GM18507 (cell line): ENCODE data around the gene ZFP57.
"Not testable (repeated sequence)": the region's sequence is repeated elsewhere in the genome, so short reads cannot be mapped to it uniquely, and the experiment has no call there.

Experiments used
- DNase-seq: peaks from one replicate; pipeline ENCODE4 v3.0.0; 2011; ENCODE audit warnings: low read depth; ENCODE audit not compliant: insufficient read length; ENCODE audit errors: extremely low spot score
- FAIRE-seq: peaks from 2 replicates; lab custom pipeline; 2011; peaks lifted over from hg19 to GRCh38; lab: Jason Lieb, UNC

ZFP57 gene

DNA sequence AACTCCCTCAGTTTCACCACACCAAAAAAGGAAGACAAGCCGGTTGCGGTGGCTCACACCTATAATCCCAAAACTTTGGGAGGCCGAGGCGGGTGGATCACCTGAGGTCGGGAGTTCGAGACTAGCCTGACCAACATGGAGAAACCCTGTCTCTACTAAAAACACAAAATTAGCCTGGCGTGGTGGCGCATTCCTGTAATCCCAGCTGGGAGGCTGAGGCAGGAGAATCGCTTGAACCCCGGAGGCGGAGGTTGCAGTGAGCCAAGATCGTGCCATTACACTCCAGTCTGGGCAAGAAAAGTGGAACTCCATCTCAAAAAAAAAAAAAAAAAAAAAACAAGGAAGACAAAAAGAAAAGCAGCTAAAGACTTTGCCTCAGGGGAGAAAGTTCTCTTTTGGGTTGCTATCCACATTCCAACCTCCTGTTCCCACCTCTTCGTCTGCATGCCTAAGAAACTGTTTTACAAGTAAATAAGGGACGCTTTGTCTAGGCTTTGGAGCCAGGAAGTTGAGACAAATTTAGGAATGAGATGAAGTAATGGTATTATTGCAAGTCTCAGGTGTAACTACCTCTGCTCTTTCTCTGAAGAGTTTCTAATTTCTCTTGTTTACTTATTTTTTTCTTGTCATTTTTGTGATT lies 19.3 kb downstream of the ZFP57 start:
- FAIRE-seq, DNase-seq: not testable (repeated sequence)

DNA sequence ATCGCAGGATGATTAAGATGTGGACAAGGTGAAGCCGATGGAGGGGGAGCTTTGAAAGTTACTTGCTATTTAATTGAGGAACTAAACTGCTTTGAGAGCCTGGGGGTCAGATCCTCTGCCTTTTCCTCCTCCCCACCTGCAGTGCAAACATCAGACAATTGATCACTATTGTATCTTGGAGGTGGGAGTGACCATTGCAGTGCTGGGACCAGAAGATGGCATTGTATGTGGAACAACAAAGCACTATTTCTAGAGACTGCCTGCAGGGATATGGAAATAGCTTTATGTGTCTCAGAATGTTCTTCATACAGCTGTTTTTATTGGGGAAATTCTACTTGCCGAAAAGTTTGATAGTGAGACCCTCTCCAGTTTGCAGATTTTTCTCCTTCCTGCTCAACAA lies 19.9 kb downstream of the ZFP57 start:
- FAIRE-seq (no peak), DNase-seq (no peak)

DNA sequence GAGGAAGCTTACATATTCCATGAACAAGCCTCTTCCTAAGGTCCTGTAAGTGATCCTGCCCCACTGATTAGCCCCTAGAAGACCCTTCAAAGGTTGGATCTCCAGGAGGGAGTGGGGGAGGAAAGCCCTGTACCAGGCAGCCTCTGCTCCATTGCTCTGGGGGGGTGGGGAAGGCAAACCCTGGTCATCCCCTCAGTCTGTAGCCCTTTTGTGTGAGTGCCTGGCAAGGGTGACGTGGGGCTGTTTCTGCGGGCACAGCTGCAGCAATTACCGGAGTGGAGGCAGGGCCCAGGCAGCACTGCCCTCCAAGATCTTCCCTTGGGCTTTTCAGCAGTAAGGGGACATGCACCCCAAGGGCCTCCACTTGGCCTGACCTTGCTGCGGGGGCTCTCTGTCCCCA lies 24.2 kb downstream of the ZFP57 start, which contains the start of gene MOG:
MOG (plus strand) TSS at position 295 of the 400 bp plus-strand sequence. CDS start 118 bp downstream, outside the sequence.
- DNase-seq: no peak
- no peak for FAIRE-seq

DNA sequence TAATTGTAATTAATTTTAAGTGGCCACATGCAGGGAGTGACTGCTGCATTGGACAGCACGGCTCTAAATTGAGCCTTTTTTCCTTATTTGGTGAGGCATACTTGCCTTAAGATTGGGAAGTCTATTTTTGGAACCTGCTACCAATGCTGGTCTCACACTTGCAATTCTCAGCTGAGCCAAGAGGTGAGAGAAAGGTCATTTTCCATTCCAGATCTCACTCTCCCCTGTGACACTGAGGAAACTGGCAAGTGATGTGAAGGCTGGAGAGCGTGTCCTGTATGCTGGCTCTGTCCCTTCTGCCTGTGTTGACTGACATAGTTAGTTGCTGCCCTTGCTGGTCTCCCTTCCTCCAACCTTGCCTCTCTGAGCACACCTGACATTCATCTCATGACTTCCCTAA lies 24.8 kb downstream of the ZFP57 start:
- no peak for DNase-seq
- peak; percentile 39 for FAIRE-seq

DNA sequence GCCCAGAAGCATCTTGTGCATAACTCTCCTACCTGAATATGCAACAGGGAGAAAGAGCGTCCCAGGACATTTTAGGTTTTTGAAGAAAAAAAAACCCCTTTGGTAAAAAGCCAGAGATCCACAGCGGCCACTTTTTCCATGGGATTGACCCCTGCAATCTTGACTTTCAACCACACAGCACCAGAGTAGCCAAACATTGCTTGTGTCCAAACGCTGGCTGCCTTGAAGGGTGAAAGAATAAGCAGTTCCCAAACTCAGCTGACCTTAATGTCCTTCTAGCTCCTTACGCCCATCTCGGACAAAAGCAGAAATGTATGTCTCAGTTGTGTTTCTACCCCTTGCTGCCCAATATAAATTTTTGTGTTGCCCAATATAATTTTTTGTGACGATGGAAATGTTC lies 25.3 kb downstream of the ZFP57 start:
- DNase-seq (no peak), FAIRE-seq (no peak)

DNA sequence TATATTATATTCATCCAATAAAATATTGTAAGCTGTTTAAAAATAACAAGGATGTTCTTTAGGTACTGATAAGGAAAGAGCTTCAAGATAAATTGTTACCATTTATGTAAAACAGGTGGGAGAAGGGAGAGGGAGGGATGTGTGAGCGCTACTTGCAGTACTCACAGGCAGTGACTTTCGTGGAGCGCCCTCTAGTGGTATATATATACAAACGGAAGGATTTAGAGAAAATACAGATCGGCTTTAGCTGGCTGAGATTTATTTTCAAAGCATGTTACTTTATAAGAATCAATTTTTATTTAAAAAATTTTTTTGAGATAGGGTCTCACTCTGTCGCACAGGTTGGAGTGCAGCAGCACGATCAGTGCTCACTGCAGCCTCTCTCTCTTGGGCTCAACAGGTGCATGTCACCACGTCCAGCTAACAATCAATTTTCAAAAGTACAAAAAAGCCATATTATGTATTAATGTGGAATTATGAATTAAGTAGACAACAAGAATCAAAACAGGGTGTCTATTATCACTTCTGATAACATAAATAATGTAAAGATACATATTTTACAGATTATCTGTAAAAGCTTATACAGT lies 27.4 kb downstream of the ZFP57 start:
- FAIRE-seq (peak; percentile 58), DNase-seq (no peak)

DNA sequence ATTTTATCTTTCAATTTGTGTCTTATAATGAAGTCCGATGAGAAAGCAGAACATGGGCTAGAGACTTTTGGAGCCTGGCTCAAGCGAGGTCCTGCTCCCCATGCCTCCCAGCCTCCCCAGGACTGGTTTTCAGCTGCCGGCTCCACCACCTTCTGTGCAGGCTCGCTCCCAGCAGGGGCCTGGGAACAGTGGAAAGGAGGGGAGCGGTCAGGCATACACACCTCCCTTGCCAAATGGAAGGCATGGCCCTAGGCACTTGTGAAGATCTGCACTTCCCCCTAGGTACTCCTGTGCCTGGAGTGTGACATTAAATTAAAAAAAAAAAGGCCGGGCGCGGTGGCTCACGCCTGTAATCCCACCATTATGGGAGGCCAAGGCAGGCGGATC lies 28.8 kb downstream of the ZFP57 start:
- FAIRE-seq: no peak
- DNase-seq: no peak

DNA sequence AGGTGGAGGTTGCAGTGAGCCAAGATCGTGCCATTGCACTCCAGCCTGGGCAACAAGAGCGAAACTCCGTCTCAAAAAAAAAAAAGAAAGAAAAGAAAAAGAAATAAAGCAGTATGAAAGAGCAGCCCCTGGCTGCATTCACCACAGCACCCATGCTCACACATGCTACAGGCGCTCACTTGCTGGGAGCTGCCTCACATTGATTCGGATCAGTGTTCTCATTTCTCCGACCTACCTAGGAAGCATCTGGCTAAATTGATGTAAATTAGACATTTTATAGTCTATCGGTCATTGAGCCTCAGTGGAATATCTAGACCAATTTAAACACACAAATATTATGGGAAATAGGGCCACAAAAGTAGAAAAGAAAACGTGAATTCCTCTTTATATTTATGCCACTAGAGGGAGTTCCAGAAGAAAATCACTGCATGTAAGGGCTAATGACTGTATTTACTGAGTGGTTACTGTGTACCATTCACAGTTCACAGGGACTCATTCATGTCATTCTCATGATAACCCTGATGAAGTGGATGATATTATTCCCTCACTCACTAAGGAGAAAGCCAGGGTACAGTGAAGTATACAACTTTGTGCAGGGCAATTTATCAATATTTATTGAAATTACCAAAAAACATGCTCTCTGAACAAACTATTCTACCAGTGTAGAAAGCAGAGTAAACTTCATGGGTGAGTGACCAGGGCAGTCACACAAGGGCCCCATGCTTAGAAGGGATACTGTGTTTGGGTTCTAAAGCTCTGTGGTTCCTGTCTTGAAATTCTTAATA lies 29.3 kb downstream of the ZFP57 start:
- DNase-seq (no peak), FAIRE-seq (peak; percentile 80)

DNA sequence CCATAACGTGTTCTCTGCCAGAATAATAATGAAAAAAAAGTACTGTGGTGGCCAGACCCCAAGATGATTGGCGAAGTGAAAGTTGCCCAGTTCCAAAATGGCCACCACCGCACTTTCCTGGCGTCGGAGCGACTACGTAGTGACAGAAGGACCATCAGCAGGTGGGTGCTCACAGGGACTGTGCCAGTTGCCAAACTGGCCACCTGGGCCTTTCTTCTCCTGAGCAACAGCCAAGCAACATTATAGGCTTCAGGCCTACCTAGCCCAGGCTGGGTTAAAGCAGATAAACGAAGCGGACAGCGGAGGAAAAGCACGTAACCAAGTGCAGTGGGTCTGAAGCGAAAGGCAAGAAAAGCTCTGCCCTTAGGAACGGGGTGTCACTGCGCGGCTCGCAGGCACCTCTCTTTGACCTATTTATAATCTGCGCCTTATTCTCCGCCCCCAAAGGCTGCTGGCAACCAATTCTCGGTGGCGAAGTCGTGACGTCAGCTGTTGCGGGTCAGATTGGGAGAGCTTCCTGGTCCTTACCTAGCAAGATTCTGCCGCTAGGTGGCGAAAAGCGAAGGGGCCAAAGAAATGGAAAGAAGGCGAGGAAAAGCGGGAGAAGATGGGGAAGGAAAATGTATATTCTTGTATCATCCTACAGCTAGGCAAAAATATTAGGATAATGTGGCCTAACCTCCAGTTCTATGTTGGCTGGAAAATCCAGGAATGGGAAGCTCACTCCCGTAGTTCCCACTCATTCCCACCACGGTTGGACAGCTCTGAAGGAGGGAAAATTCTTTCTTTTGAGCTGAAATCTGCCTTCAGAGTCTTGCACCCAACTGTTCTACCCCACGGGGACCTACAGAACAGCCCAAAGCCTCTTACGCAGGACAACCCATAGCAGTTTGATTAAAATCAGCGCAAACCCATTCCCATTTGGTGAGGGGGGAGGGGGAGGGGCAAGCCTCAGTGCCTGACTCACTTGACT lies 31.0 kb downstream of the ZFP57 start:
- peak; percentile 98 for FAIRE-seq

DNA sequence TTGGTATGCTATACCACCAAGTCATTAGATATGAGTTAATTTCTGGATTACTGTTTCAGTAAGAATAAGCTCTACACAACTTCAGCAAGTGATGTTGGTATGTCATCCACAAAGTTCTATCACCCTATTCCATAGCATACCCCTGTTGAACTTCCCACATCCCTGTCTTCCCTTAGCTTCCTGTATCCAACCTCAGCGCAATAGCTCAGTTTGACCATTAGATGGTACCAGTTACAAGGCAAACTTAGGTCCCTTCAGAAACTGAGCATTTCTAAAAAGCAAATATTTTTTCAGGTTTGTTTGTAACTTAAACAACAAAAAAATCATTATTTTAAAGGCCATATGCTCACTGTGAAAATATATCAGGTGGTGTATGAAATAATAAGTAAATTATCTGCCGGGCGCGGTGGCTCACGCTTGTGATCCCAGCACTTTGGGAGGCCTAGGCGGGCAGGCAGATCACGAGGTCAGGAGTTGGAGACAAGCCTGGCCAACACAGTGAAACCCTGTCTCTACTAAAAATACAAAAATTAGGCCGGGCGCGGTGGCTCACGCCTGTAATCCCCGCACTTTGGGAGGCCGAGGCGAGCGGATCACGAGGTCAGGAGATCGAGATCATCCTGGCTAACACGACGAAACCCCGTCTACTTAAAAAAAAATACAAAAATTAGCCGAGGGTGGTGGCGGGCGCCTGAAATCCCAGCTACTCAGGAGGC lies 32.9 kb downstream of the ZFP57 start:
- FAIRE-seq (no peak), DNase-seq (no peak)

More for the DNA sequence above, 31.0 kb downstream of the ZFP57 start:
- DNase-seq: peak; percentile 92

DNA sequence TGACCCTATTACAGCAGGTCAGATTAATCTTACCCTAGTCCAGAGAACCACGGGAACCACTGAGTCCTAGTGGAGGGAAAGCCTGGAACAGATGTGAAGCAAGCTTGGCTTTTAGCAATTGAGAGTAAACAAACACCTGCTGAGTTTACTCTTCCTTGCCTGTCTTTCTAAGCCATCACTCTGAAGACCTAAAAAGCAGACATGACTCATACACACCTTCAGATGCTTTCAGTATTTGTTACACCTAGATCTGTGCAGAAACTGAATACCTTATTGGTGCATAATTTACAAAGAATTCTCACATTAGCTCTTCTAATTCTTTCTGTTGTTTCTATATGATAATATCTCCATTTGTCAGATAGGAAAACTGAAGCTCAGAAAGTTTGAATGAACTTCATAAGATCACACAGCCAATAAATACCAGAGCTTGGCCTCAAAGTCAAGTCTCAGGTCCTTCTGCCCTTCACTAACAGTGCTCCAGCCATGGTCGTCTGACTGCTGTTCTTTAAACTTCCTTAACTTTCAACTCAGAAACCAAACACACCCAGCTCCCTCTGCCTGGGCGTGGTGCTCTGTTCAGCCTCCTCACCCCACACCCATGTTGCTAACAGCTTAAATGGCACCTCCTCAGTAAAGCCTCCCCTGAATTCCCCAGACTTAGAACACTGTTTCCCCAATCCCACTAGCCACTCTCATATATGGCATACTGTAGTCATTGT lies 39.4 kb downstream of the ZFP57 start:
- no peak for FAIRE-seq
- DNase-seq: no peak

DNA sequence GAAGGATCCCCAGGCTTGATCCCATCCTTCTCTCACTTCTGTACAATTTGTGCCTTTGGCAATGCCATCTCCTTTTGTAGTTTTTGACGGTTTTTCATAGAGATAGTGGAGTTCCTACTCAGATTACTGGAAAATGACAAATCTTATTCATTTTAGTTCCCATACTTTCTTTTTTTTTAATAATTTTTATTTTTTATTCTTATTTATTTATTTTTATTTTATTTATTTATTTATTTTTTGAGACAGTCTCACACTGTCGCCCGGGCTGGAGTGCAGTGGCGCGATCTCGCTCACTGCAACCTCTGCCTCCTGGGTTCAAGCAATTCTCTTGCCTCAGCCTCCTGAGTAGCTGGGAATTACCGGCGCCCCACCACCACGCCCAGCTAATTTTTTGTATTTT lies 43.7 kb downstream of the ZFP57 start:
- no peak for FAIRE-seq
- no peak for DNase-seq

DNA sequence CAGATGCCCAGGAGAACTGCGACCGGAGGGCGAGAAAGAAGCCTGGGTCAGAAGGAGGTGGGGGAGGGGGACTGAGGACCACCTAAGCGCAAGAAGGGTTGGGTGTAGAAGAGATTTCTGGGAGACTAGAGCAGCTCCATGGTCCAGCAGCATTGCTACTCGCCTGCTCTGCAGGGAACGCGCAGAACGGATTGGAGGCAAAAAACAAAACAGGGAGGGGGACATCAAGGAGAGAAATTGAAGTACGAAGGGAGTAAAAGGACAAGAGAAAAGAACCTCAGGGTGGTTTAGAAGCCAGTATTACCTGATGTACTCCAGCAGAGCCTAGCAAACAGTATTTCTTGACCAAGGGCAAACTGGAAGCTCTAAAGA lies 47.4 kb downstream of the ZFP57 start:
- DNase-seq (no peak), FAIRE-seq (no peak)

DNA sequence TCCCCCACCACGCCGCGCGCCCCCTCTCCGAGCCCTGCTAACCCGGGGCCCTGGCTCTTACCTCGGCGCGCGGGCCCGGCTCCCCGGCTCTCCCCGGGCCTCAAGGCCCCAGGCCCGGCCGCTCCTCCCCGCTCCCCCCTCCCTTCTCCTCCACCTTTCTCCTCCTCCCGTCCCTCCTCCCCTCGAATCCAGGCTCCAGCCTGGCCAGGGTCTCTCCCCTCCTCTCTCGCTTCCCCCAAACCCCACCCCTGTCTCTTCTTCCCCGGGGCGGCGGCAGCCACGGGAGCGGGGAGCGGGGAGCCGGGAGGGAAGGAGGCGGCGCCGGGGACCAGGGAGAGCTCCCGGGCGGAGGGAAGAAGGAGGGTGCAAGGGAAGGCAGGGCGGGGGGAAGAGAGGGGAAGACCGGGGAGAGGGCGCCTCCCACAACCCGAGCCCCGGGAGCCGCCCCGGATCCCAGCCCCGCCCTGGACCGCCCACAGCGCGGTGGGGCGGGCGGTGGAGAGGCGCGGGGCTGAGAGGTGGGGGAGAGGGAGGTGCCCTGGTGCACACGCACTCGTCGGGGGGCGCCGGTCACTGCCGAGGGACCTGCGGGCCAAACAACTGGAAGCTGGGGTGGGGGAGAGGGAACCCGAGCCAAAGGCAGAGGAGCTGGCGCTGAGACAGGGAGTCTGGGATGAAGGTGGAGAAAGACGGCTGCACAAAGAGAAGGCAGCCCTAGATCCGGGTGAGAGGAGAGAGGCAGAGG lies 48.0 kb downstream of the ZFP57 start, which contains the start of gene GABBR1:
GABBR1 (minus strand) TSS at position 395 of the 745 bp plus-strand sequence. CDS start 798 bp downstream, outside the sequence.
- no peak for FAIRE-seq

DNA sequence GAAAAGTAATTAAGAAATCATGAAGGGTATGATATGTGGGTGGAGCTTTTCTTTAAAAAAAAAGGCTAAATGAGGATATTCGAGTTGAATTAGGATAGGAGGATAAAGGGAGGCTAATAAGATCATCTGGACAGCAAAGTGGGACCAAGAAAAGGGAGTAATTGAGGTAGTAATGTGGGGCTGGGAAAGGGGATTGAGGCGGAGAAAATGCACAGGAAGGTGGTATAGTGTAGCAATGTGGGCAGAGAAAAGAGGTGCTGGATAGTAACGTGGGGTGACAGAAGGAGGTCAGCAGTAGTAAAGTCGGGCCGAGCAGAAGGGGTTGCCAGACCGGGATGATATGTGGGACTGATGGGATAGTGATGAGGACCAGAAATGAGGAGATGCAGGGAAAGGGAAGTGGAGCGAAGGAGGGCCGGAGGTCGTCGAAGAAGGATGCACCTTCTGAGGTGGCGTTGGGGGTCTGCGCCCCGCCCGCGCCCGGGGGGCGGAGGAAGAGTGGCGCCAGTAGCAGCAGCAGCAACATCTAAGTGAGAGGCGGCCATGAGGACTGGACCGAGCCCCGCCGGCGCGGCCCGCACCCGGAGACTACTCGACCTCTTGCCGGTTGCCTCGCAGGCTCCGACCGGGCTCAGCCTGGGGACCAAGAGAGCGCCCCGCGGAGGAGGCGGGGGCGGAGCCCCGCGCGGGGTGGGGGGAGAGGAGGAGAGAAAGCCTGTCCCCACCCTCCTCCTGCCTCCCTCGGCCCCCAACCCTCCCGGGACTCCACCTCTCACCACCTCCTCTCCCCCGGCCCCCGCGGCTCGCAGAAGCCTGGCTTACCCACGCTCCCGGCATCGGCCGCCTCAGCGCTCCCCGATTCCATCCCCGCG lies 48.9 kb downstream of the ZFP57 start:
- FAIRE-seq (no peak), DNase-seq (no peak)

More for the DNA sequence above, 48.0 kb downstream of the ZFP57 start, which contains the start of gene GABBR1:
- peak; percentile 62 for DNase-seq

DNA sequence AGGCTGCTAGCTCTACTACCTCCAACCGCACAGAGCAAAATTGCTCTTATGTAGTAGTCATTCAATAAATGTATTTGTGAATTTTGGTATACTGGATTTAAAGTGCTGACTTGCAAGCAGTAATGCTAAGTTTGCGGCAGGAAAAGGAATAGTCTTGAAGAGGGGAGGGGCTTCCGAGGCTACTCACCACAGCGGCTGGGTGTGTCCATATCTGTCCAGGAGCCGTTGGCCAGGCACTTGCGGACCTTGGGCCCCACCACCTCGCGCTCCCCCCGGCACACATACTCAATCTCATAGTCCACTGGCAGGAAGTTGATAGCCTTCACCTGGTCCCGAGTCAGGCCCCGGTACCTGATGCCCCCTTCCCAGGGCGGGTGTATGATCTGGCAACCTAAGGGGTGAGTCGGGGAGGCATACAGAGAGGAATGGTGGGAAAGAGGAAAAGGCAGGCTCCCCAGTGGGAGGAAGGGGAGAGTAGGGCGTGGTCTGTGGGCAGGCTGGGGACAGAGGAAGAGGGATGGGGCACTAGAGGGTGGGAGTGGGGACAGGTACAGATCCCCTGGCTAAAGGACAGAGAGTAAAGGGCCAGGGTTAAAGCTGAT lies 49.6 kb downstream of the ZFP57 start:
- DNase-seq (no peak), FAIRE-seq (no peak)
